ENCODE data around the gene TIGD3.

Gene TIGD3

DNA sequence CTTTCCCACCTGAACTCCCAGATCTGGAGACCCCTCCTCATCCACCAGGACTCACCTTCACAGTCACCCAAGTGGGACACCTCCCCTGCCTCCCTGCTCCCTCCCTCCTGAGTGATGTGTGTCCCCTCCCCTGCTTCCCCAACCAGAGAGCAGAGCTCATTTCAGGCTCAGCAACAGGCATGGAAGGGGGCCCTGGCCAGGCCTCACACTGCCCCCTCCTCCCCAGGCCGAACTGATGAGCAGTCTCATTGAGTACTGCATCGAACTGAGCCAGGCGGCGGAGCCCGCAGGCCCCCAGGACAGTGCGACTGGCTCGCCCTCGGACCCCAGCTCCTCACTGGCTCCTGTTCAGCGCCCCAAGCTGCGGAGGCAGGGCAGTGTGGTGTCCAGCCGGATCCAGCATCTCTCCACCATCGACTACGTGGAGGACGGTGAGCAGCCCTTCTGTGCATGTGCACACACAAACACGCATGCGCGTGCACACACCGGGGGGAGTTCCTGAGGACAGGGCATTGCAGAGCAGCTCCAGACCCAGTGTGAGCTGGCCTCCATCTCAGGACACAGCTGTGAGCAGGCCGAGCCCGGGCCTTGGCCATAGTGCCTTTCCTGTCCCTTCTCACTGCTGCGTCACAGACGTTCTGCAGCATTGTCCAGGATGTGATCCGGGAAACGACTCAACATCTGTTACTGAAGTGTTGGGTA, 50.2 kb downstream of the TIGD3 start:
- TF ChIP-seq GATA1 (IDR thresholded peaks at IDR 0.05; ENCODE audit: low read depth, low read length) (no peak), POLR2A (IDR thresholded peaks at IDR 0.05; ENCODE audit: low read length) (no peak)
- no peak for DNase-seq
